HG03039 (cell line): ENCODE data around the gene IFT74.

ENCODE experiments used
- ATAC-seq: cut with Tn5 transposase; IDR thresholded peaks from one replicate; pipeline ENCODE4 v1.9.1; 2021; ENCODE audit warnings: mild to moderate bottlenecking, moderate library complexity; ENCODE audit not compliant: unreplicated experiment

IFT74 gene

GRCh38 chr9:26955921-26956859 is at the start of gene IFT74:
TSS of gene IFT74 (plus strand) at chr9:26956412. CDS start at chr9:26961968, 5,556 bp downstream.
- peak; percentile 99 for ATAC-seq

GRCh38 chr9:26913138-26913668 is 43.0 kb upstream of the IFT74 start:
- no peak for ATAC-seq

GRCh38 chr9:26919698-26920097 is 36.5 kb upstream of the IFT74 start:
- ATAC-seq, result no peak

- ATAC-seq, result no peak
Measured at GRCh38 chr9:26925609-26926008, 30.6 kb upstream of the IFT74 start.

- no peak for ATAC-seq
Measured at GRCh38 chr9:26928902-26929495, 27.2 kb upstream of the IFT74 start.

- no peak for ATAC-seq
Measured at GRCh38 chr9:26935847-26936246, 20.4 kb upstream of the IFT74 start.

- no peak for ATAC-seq
Measured at GRCh38 chr9:26937816-26938371, 18.3 kb upstream of the IFT74 start.

- no peak for ATAC-seq
Measured at GRCh38 chr9:26939955-26940711, 16.1 kb upstream of the IFT74 start.

GRCh38 chr9:26940779-26941178 is 15.4 kb upstream of the IFT74 start:
- no peak for ATAC-seq

- no peak for ATAC-seq
Measured at GRCh38 chr9:26945591-26945990, 10.6 kb upstream of the IFT74 start.

- ATAC-seq, result peak; percentile 99
Measured at GRCh38 chr9:26946753-26947727, 9.2 kb upstream of the IFT74 start, which contains the start of gene PLAA. TSS of gene PLAA (minus strand) at chr9:26947242. CDS start at chr9:26947045, 197 bp downstream.

GRCh38 chr9:26947736-26948135 is 8.5 kb upstream of the IFT74 start:
- no peak for ATAC-seq

GRCh38 chr9:26949637-26950069 is 6.6 kb upstream of the IFT74 start:
- ATAC-seq, result no peak

GRCh38 chr9:26950521-26950920 is 5.7 kb upstream of the IFT74 start:
- ATAC-seq, result no peak

- no peak for ATAC-seq
Measured at GRCh38 chr9:26951794-26952193, 4.4 kb upstream of the IFT74 start.

GRCh38 chr9:26954050-26954508 is 2.1 kb upstream of the IFT74 start:
- ATAC-seq, result peak; percentile 27

- no peak for ATAC-seq
Measured at GRCh38 chr9:26955222-26955903, 849 bp upstream of the IFT74 start.

- no peak for ATAC-seq
Measured at GRCh38 chr9:26956860-26957233, 635 bp downstream of the IFT74 start.

- no peak for ATAC-seq
Measured at GRCh38 chr9:26971721-26972120, 15.5 kb downstream of the IFT74 start.
